ENCODE measurements around the gene UNC119.

DNA sequence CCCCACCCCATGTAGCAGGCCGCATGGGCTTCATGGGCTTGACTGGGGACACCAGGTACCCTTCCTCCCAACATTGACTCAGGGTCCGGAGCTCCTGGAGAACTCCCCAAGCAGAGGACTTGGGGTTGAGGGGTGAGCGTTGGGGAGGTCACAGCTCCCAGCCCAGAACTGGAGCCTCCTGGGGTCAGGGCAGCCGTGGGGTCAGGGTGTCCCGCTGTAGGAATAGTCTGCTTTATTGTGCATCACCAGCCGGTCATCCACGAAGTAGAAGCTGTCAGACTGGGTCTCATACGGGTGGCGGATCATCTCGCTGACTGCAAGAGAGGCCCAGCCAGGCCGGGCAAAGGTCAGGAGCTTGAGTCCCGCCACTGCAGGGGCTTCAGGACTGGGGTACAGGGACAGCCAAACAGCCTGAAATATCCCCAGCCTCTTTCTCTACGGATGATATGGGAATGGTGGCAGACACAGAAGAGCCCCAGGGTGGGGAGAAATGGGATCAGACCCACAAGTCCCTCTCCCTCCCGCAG, 5.3 kb downstream of the UNC119 start:
- TF ChIP-seq, protein P1, sequence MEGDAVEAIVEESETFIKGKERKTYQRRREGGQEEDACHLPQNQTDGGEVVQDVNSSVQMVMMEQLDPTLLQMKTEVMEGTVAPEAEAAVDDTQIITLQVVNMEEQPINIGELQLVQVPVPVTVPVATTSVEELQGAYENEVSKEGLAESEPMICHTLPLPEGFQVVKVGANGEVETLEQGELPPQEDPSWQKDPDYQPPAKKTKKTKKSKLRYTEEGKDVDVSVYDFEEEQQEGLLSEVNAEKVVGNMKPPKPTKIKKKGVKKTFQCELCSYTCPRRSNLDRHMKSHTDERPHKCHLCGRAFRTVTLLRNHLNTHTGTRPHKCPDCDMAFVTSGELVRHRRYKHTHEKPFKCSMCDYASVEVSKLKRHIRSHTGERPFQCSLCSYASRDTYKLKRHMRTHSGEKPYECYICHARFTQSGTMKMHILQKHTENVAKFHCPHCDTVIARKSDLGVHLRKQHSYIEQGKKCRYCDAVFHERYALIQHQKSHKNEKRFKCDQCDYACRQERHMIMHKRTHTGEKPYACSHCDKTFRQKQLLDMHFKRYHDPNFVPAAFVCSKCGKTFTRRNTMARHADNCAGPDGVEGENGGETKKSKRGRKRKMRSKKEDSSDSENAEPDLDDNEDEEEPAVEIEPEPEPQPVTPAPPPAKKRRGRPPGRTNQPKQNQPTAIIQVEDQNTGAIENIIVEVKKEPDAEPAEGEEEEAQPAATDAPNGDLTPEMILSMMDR (IDR thresholded peaks at IDR 0.05), result no peak
- TF ChIP-seq EP300 (IDR thresholded peaks at IDR 0.05), result no peak

Data from stomach (tissue), 4 donors.